OCI-LY3 (cell line): Measurements from ENCODE around the gene SPDYA.

Source experiments
- H2AFZ ChIP-seq: fragments of 200-600, 300-600 bp; shearing (Covaris generic); 2 replicates; pipeline ENCODE4 v1.6.0; 2014; ENCODE audit warnings: antibody characterized with exemption, low read depth, low read length
- H3K27ac ChIP-seq: fragments of 200-600, 300-600 bp; sonication (generic); 2 replicates; pipeline ENCODE4 v1.5.1; 2014; ENCODE audit warnings: mild to moderate bottlenecking, low read length, moderate library complexity, mixed read lengths
- H3K27me3 ChIP-seq: fragments of 200-600, 300-600 bp; sonication (generic); 2 replicates; pipeline ENCODE4 v1.6.1; 2014; ENCODE audit warnings: low read depth, low read length, mixed read lengths
- H3K36me3 ChIP-seq: fragments of 200-600, 300-600 bp; sonication (generic); replicated peaks from 2 replicates; pipeline ENCODE3; 2014; ENCODE audit warnings: low read depth, low read length, mixed read lengths
- H3K4me1 ChIP-seq: fragments of 300-600, 200-600 bp; sonication (generic); 2 replicates; pipeline ENCODE4 v1.6.1; 2014; ENCODE audit warnings: low read length, mixed read lengths
- H3K4me2 ChIP-seq: fragments of 200-600, 300-600 bp; sonication (generic); 2 replicates; pipeline ENCODE4 v1.6.1; 2014; ENCODE audit warnings: low read length, mixed read lengths
- H3K4me3 ChIP-seq: fragments of 300-600, 200-600 bp; sonication (generic); 2 replicates; pipeline ENCODE4 v1.5.1; 2014; ENCODE audit warnings: antibody characterized with exemption, mild to moderate bottlenecking, low read length, moderate library complexity
- H3K79me2 ChIP-seq: fragments of 300-600, 200-600 bp; shearing (Covaris generic); 2 replicates; pipeline ENCODE4 v1.6.1; 2014; ENCODE audit warnings: mild to moderate bottlenecking, low read length, mixed read lengths
- H3K9ac ChIP-seq: fragments of 300-600, 200-600 bp; shearing (Covaris generic); 2 replicates; pipeline ENCODE4 v1.6.0; 2014; ENCODE audit warnings: mild to moderate bottlenecking, low read length, moderate library complexity
- H3K9me3 ChIP-seq: fragments of 200-600, 300-600 bp; shearing (Covaris generic); 2 replicates; pipeline ENCODE4 v1.6.1; 2014; ENCODE audit warnings: low read length, mixed read lengths; ENCODE audit not compliant: insufficient read depth
- H4K20me1 ChIP-seq: fragments of 200-600, 300-600 bp; sonication (generic); 2 replicates; pipeline ENCODE4 v1.6.1; 2016; ENCODE audit warnings: low read length, mixed read lengths; ENCODE audit not compliant: insufficient read depth
- EZH2phosphoT487 ChIP-seq: fragments of 200-600 bp; shearing (Covaris generic); IDR thresholded peaks from 2 replicates; pipeline ENCODE4 v1.6.1; 2018; ENCODE audit warnings: antibody characterized with exemption, mixed run types, low read depth
- TF ChIP-seq, protein P1 (sequence below): fragments of 200-600, 300-600 bp; sonication (generic); IDR thresholded peaks from 2 replicates; pipeline ENCODE4 v1.5.1; 2014; ENCODE audit warnings: antibody characterized with exemption, low read length, low read depth

The SPDYA gene

DNA sequence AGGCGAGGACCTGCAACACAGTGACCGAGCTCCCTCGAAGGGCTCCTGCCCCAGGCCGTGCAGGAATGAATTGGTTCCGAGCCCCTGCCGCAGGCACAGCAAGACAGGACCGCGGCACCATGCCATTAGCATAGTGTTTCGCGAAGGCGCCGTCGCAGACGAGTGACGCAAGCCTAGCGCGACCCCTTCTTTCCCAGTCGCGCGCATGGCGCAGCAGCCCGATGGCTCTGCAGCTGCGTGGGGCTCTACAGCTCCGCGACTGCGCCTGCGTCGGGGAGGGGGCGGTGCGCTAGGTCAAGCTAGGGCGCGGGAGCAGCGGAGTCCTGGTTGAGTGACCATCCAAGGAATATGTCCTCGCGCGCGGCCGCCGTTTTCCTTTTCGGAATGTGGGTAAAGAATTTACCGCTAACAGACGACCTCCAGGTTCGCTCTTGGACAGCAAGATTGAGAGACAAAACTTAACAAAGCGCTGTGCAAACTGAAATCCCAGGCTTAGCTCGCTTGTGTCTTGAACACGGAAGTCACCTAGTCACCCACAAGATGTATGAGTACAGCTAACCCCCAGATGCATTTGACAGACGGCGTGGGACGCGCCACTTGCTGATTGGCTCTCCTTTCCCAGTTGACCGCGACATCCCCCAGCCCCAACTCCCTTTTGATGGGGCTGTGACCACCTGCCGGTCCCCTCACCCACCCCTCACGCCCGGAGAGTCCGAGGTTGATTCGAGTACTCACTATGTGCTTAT is 59.7 kb downstream of the SPDYA start, which contains the start of gene TRMT61B:
TSS of gene TRMT61B (minus strand) at position 164 of the 746 bp plus-strand sequence. CDS start at position 132, 32 bp downstream.
- Histone ChIP-seq H3K4me3 (peak within 1 kb of the TSS; percentile 90), H3K4me2 (peak within 1 kb of the TSS; percentile 79), H3K9me3 (no peaks in the 10 kb centered on the region), H3K4me1 (peaks cover 11% of the 10 kb centered on the region), H3K79me2 (peaks cover 42% of the 10 kb centered on the region), H2AFZ (peak within 1 kb of the TSS; percentile 86), H3K9ac (peak within 1 kb of the TSS; percentile 74), H3K36me3 (peaks cover 3% of the 10 kb centered on the region), H3K27me3 (peaks cover under 1% of the 10 kb centered on the region; the same call in 1 of the 2 replicates), H3K27ac (peak within 1 kb of the TSS; percentile 51), H4K20me1 (no peaks in the 10 kb centered on the region)
- TF ChIP-seq, protein P1, sequence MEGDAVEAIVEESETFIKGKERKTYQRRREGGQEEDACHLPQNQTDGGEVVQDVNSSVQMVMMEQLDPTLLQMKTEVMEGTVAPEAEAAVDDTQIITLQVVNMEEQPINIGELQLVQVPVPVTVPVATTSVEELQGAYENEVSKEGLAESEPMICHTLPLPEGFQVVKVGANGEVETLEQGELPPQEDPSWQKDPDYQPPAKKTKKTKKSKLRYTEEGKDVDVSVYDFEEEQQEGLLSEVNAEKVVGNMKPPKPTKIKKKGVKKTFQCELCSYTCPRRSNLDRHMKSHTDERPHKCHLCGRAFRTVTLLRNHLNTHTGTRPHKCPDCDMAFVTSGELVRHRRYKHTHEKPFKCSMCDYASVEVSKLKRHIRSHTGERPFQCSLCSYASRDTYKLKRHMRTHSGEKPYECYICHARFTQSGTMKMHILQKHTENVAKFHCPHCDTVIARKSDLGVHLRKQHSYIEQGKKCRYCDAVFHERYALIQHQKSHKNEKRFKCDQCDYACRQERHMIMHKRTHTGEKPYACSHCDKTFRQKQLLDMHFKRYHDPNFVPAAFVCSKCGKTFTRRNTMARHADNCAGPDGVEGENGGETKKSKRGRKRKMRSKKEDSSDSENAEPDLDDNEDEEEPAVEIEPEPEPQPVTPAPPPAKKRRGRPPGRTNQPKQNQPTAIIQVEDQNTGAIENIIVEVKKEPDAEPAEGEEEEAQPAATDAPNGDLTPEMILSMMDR = no peak
- no peak for TF ChIP-seq EZH2phosphoT487

DNA sequence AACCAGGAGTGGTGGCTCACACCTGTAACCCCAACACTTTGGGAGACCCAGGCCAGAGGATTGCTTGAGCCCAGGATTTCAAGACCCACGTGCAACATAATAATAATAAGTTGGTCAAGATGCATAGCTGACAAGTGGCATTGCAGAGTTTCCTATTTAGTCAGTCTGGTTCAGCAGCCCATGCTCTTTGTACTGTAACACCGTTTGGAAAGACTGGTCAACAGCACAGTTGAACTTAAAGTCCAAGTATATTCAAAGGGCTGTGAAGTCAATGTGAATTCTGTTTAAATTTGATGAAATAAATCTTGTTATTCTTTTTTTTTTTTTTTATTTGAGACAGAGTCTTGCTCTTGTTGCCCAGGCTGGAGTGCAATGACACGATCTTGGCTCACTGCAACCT is 61.0 kb downstream of the SPDYA start:
- Histone ChIP-seq H3K9me3 (no peaks in the 10 kb centered on the region), H3K27me3 (peaks cover 8% of the 10 kb centered on the region), H3K36me3 (peaks cover 2% of the 10 kb centered on the region), H3K79me2 (peaks cover 35% of the 10 kb centered on the region), H3K4me2 (no peak overlapping the region), H3K4me1 (peaks cover 11% of the 10 kb centered on the region), H3K9ac (no peak overlapping the region), H3K4me3 (no peak overlapping the region), H2AFZ (no peak overlapping the region), H3K27ac (no peak overlapping the region), H4K20me1 (no peaks in the 10 kb centered on the region)
- TF ChIP-seq, protein P1 = no peak
- TF ChIP-seq EZH2phosphoT487 = no peak

DNA sequence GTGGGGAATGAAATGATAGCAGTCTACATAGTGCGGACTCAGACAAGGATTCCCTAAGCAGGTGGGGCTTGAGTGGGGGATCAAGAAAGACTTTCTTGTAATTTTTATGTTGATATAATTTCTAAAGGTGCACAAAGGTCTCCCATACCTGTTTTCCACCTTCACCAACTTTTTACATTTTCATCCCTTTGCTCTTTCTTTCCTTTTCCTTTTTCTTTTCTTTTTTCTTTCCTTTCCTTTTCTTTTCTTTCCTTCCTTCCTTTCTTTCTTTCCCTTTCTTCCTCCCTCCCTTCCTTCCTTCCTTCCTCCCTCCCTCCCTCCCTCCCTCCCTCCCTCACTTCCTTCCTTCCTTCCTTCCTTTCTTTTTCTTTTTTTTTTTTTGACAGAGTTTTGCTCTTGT is 69.6 kb downstream of the SPDYA start:
- H3K9ac ChIP-seq = no peak overlapping the region
- H3K36me3 ChIP-seq = no peaks in the 10 kb centered on the region
- no peak overlapping the region for H3K27ac ChIP-seq
- no peak overlapping the region for H3K4me2 ChIP-seq
- peaks cover 20% of the 10 kb centered on the region for H3K27me3 ChIP-seq
- TF ChIP-seq, protein P1 = no peak
- TF ChIP-seq EZH2phosphoT487 = no peak
- no peaks in the 10 kb centered on the region for H3K79me2 ChIP-seq
- no peak overlapping the region for H2AFZ ChIP-seq
- H3K9me3 ChIP-seq = no peaks in the 10 kb centered on the region
- H4K20me1 ChIP-seq = no peaks in the 10 kb centered on the region
- H3K4me1 ChIP-seq = no peaks in the 10 kb centered on the region
- no peak overlapping the region for H3K4me3 ChIP-seq

DNA sequence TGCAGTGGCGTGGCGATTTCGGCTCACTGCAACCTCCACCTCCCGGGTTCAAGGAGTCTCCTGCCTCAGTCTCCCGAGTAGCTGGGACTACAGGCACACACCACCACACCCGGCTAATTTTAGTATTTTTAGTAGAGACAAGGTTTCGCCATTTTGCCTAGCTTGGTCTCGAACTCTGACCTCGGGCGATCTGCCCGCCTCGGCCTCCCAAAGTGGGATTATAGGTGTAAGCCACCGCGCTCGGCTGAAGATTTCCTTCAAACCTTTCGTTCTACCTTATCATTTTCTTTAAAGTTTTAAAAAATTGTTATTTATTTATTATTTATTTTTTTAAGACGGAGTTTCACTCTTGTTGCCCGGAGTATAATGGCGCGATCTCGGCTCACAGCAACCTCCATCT is 82.9 kb downstream of the SPDYA start:
- Histone ChIP-seq H3K9ac (no peak overlapping the region), H3K4me2 (no peak overlapping the region), H2AFZ (no peak overlapping the region), H3K4me1 (peaks cover 24% of the 10 kb centered on the region), H4K20me1 (peaks cover 33% of the 10 kb centered on the region), H3K9me3 (no peaks in the 10 kb centered on the region), H3K27ac (no peak overlapping the region), H3K27me3 (no peaks in the 10 kb centered on the region), H3K4me3 (no peak overlapping the region), H3K79me2 (peaks cover 41% of the 10 kb centered on the region), H3K36me3 (peaks cover 13% of the 10 kb centered on the region)
- TF ChIP-seq, protein P1 = no peak
- no peak for TF ChIP-seq EZH2phosphoT487
